Ishikawa (cell line): ENCODE results near the gene TNFRSF19.

ENCODE experiments used
- CEBPB ChIP-seq: IDR thresholded peaks from 2 replicates; pipeline ENCODE4 v1.6.1; 2012
- CREB1 ChIP-seq: IDR thresholded peaks from 2 replicates; pipeline ENCODE4 v1.6.1; 2012; ENCODE audit warnings: low read depth
- EGR1 ChIP-seq: IDR thresholded peaks from 2 replicates; pipeline ENCODE4 v1.6.1; 2012
- EP300 ChIP-seq: IDR thresholded peaks from 2 replicates; pipeline ENCODE4 v1.6.1; 2012; ENCODE audit warnings: borderline replicate concordance
- FOXM1 ChIP-seq: IDR thresholded peaks from 2 replicates; pipeline ENCODE4 v1.6.1; 2012; ENCODE audit warnings: low read depth, borderline replicate concordance
- MAX ChIP-seq: IDR thresholded peaks from 2 replicates; pipeline ENCODE4 v1.6.1; 2012
- NFIC ChIP-seq: IDR thresholded peaks from 2 replicates; pipeline ENCODE4 v1.6.1; 2012
- RAD21 ChIP-seq: IDR thresholded peaks from 2 replicates; pipeline ENCODE4 v1.6.1; 2012; ENCODE audit warnings: low read depth
- REST ChIP-seq: IDR thresholded peaks from 2 replicates; pipeline ENCODE4 v1.6.1; 2012; ENCODE audit warnings: low read depth, mild to moderate bottlenecking
- TAF1 ChIP-seq: IDR thresholded peaks from 2 replicates; pipeline ENCODE4 v1.6.1; 2012; ENCODE audit warnings: low read depth, mild to moderate bottlenecking
- TCF12 ChIP-seq: IDR thresholded peaks from 2 replicates; pipeline ENCODE4 v1.6.1; 2012; ENCODE audit warnings: low read depth
- TEAD4 ChIP-seq: IDR thresholded peaks from 2 replicates; pipeline ENCODE4 v1.6.1; 2012
- YY1 ChIP-seq: IDR thresholded peaks from 2 replicates; pipeline ENCODE4 v1.6.1; 2012; ENCODE audit warnings: low read depth
- TF ChIP-seq, protein P1 (sequence below): IDR thresholded peaks from 2 replicates; pipeline ENCODE4 v1.6.1; 2012

- TF ChIP-seq REST (no peak), RAD21 (no peak), EGR1 (no peak), MAX (no peak), EP300 (no peak), CEBPB (no peak), TCF12 (no peak), YY1 (no peak), NFIC (no peak), FOXM1 (no peak), TEAD4 (no peak), CREB1 (no peak), TAF1 (no peak)
- TF ChIP-seq, protein P1, sequence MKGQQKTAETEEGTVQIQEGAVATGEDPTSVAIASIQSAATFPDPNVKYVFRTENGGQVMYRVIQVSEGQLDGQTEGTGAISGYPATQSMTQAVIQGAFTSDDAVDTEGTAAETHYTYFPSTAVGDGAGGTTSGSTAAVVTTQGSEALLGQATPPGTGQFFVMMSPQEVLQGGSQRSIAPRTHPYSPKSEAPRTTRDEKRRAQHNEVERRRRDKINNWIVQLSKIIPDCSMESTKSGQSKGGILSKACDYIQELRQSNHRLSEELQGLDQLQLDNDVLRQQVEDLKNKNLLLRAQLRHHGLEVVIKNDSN, result no peak
Observed at GRCh38 chr13:23549724-23550123, 20.5 kb upstream of the TNFRSF19 start.
